ENCODE data around the gene TADA2B.

TADA2B gene

GRCh38 chr4:7017446-7018048, 25.6 kb upstream of the TADA2B start:
- DNase-seq (ENCODE audit: low read depth): no peak

GRCh38 chr4:7018281-7018680, 24.9 kb upstream of the TADA2B start:
- no peak for DNase-seq (ENCODE audit: low read depth)

GRCh38 chr4:7019367-7019766, 23.8 kb upstream of the TADA2B start:
- DNase-seq (ENCODE audit: low read depth): no peak

- DNase-seq (ENCODE audit: low read depth): no peak
Observed at GRCh38 chr4:7020290-7020689, 22.9 kb upstream of the TADA2B start.

- no peak for DNase-seq (ENCODE audit: low read depth)
Observed at GRCh38 chr4:7020856-7021255, 22.3 kb upstream of the TADA2B start.

GRCh38 chr4:7021355-7021754, 21.8 kb upstream of the TADA2B start:
- no peak for DNase-seq (ENCODE audit: low read depth)

GRCh38 chr4:7021930-7022664, 21.1 kb upstream of the TADA2B start:
- no peak for DNase-seq (ENCODE audit: low read depth)

- no peak for DNase-seq (ENCODE audit: low read depth)
Observed at GRCh38 chr4:7023486-7023885, 19.7 kb upstream of the TADA2B start.

- no peak for DNase-seq (ENCODE audit: low read depth)
Observed at GRCh38 chr4:7023901-7024300, 19.3 kb upstream of the TADA2B start.

GRCh38 chr4:7024336-7024890, 18.8 kb upstream of the TADA2B start:
- DNase-seq (ENCODE audit: low read depth): no peak

- DNase-seq (ENCODE audit: low read depth): no peak
Observed at GRCh38 chr4:7025040-7025602, 18.1 kb upstream of the TADA2B start.

GRCh38 chr4:7026107-7026506, 17.1 kb upstream of the TADA2B start:
- DNase-seq (ENCODE audit: low read depth): no peak

GRCh38 chr4:7027284-7027683, 15.9 kb upstream of the TADA2B start:
- DNase-seq (ENCODE audit: low read depth): no peak

GRCh38 chr4:7027913-7028312, 15.3 kb upstream of the TADA2B start:
- no peak for DNase-seq (ENCODE audit: low read depth)

GRCh38 chr4:7029212-7029611, 14.0 kb upstream of the TADA2B start:
- no peak for DNase-seq (ENCODE audit: low read depth)

- no peak for DNase-seq (ENCODE audit: low read depth)
Observed at GRCh38 chr4:7029921-7030320, 13.3 kb upstream of the TADA2B start.

GRCh38 chr4:7030856-7031255, 12.3 kb upstream of the TADA2B start:
- DNase-seq (ENCODE audit: low read depth): no peak

GRCh38 chr4:7031558-7032449, 11.4 kb upstream of the TADA2B start:
- no peak for DNase-seq (ENCODE audit: low read depth)

- no peak for DNase-seq (ENCODE audit: low read depth)
Observed at GRCh38 chr4:7032596-7032995, 10.6 kb upstream of the TADA2B start.

- no peak for DNase-seq (ENCODE audit: low read depth)
Observed at GRCh38 chr4:7034262-7035081, 8.7 kb upstream of the TADA2B start.

- no peak for DNase-seq (ENCODE audit: low read depth)
Observed at GRCh38 chr4:7037425-7037824, 5.7 kb upstream of the TADA2B start.
